Neuronal stem cell (in vitro differentiated cells): Measurements from ENCODE around the gene DBF4B.
A peak's percentile ranks its signal among the peaks of the same experiment; 100 is the strongest.

Source experiments
- DNase-seq: peaks from one replicate; pipeline ENCODE4 v3.0.0-alpha.2; 2013; ENCODE audit warnings: low spot score
- H2AFZ ChIP-seq: one replicate; pipeline ENCODE4 v1.6.1; 2013; ENCODE audit warnings: mild to moderate bottlenecking, low read length, inconsistent platforms
- H2AK5ac ChIP-seq: 2 replicates; pipeline ENCODE4 v1.6.1; 2013; ENCODE audit warnings: low read depth, mild to moderate bottlenecking, inconsistent platforms, low read length, moderate library complexity, mixed read lengths
- H2BK120ac ChIP-seq: 2 replicates; pipeline ENCODE4 v1.6.1; 2013; ENCODE audit warnings: low read depth, mild to moderate bottlenecking, inconsistent platforms, low read length, moderate library complexity, mixed read lengths
- H2BK12ac ChIP-seq: one replicate; pipeline ENCODE4 v1.6.1; 2013; ENCODE audit warnings: low read length, inconsistent platforms
- H2BK15ac ChIP-seq: 2 replicates; pipeline ENCODE4 v1.6.1; 2013; ENCODE audit warnings: mild to moderate bottlenecking, low read length, inconsistent platforms, mixed read lengths
- H2BK5ac ChIP-seq: one replicate; pipeline ENCODE4 v1.6.1; 2013; ENCODE audit warnings: inconsistent platforms, mild to moderate bottlenecking, low read length, moderate library complexity
- H3K14ac ChIP-seq: one replicate; pipeline ENCODE4 v1.6.1; 2013; ENCODE audit warnings: low read length, inconsistent platforms
- H3K18ac ChIP-seq: 2 replicates; pipeline ENCODE4 v1.6.1; 2013; ENCODE audit warnings: low read length, inconsistent platforms
- H3K23ac ChIP-seq: 2 replicates; pipeline ENCODE4 v1.6.1; 2013; ENCODE audit warnings: low read depth, mild to moderate bottlenecking, mixed read lengths, low read length, inconsistent platforms; ENCODE audit not compliant: poor library complexity
- H3K27ac ChIP-seq: replicated peaks from 3 replicates; pipeline ENCODE4 v1.5.1; 2013; ENCODE audit warnings: low read length, inconsistent platforms
- H3K27me3 ChIP-seq, 3 experiments: 2 replicates each; pipeline ENCODE4 v1.6.1; 2013; ENCODE audit warnings: low read length in 3 of 3, mild to moderate bottlenecking in 2 of 3, inconsistent platforms in 1 of 3, low read depth in 1 of 3, mixed read lengths in 1 of 3, moderate library complexity in 1 of 3; ENCODE audit not compliant: control insufficient read depth in 3 of 3, insufficient read depth in 3 of 3
- H3K36me3 ChIP-seq, 2 donors: replicated peaks in 1 of 2; 2 replicates each; pipeline ENCODE4 v1.6.1; 2013; ENCODE audit warnings: low read length in 2 of 2; ENCODE audit not compliant: control insufficient read depth in 2 of 2, insufficient read depth in 2 of 2
- H3K4ac ChIP-seq: 2 replicates; pipeline ENCODE4 v1.6.1; 2013; ENCODE audit warnings: inconsistent platforms, mild to moderate bottlenecking, low read length, moderate library complexity
- H3K4me1 ChIP-seq, 2 donors: 1 replicate in 1 of 2; 2 replicates in 1 of 2; pipeline ENCODE4 v1.6.1; 2013; ENCODE audit warnings: low read length in 2 of 2, low read depth in 1 of 2; ENCODE audit not compliant: control insufficient read depth in 2 of 2, insufficient read depth in 1 of 2
- H3K4me2 ChIP-seq: one replicate; pipeline ENCODE4 v1.6.1; 2013; ENCODE audit warnings: mild to moderate bottlenecking, low read length, inconsistent platforms; ENCODE audit not compliant: insufficient read depth, poor library complexity, severe bottlenecking
- H3K4me3 ChIP-seq, 2 donors: 2 replicates each; pipeline ENCODE4 v1.5.1; 2013; ENCODE audit warnings: low read length in 2 of 2, mild to moderate bottlenecking in 2 of 2, inconsistent platforms in 1 of 2, moderate library complexity in 1 of 2
- H3K79me1 ChIP-seq: one replicate; pipeline ENCODE4 v1.6.1; 2013; ENCODE audit warnings: low read depth, mild to moderate bottlenecking, inconsistent platforms, low read length, moderate library complexity
- H3K9ac ChIP-seq: one replicate; pipeline ENCODE4 v1.6.1; 2013; ENCODE audit warnings: mild to moderate bottlenecking, low read depth, low read length, inconsistent platforms; ENCODE audit not compliant: poor library complexity
- H3K9me3 ChIP-seq, 2 donors: replicated peaks in 1 of 2; 2 replicates each; pipeline versions ENCODE3 to v1.6.1; 2013; ENCODE audit warnings: low read length in 2 of 2, mild to moderate bottlenecking in 2 of 2, inconsistent platforms in 1 of 2, low read depth in 1 of 2, mixed read lengths in 1 of 2, moderate library complexity in 1 of 2; ENCODE audit not compliant: control insufficient read depth in 2 of 2, insufficient read depth in 1 of 2
- H4K8ac ChIP-seq: one replicate; pipeline ENCODE4 v1.6.1; 2013; ENCODE audit warnings: low read depth, mild to moderate bottlenecking, inconsistent platforms, low read length, moderate library complexity
- H4K91ac ChIP-seq: one replicate; pipeline ENCODE4 v1.6.1; 2013; ENCODE audit warnings: low read length, low read depth, mild to moderate bottlenecking, inconsistent platforms; ENCODE audit not compliant: poor library complexity
- WGBS, 2 donors: extraction: QIAGEN DNeasy Blood & Tissue Kit; methylation state at CpG; one replicate each; pipeline ENCODE4 v1.1.7; 2013; ENCODE audit warnings: missing lambda C conversion rate in 2 of 2, mixed read lengths in 1 of 2; ENCODE audit not compliant: insufficient read length in 2 of 2, insufficient replicate concordance in 1 of 2; ENCODE audit errors: extremely low coverage in 2 of 2; 5-methylcytosine and 5-hydroxymethylcytosine counted together

DBF4B gene

GRCh38 chr17:44767493-44767892 lies 59.0 kb downstream of the DBF4B start:
- Histone ChIP-seq H3K23ac (no peak overlapping the region), H3K36me3 (no peaks in the 10 kb centered on the region)

GRCh38 chr17:44768505-44769142 lies 60.2 kb downstream of the DBF4B start:
- no peak overlapping the region for H3K27ac ChIP-seq
- H3K27me3 ChIP-seq: peaks cover 0 to 16% (median 0%) of the 10 kb centered on the region in 3 experiments
- no peak overlapping the region for H3K23ac ChIP-seq
- H4K8ac ChIP-seq: no peak overlapping the region
- H3K36me3 ChIP-seq: no peaks in the 10 kb centered on the region
- no peak overlapping the region for H3K9ac ChIP-seq
- H3K18ac ChIP-seq: no peak overlapping the region
- H2BK120ac ChIP-seq: no peak overlapping the region
- H2BK15ac ChIP-seq: no peak overlapping the region
- no peak overlapping the region for H2AK5ac ChIP-seq
- no peak overlapping the region for H2BK5ac ChIP-seq
- no peak overlapping the region for H3K4ac ChIP-seq
- H3K14ac ChIP-seq: no peak overlapping the region
- no peaks in the 10 kb centered on the region for H3K9me3 ChIP-seq
- no CpG with 5 or more reads among the region's 11 CpGs for WGBS, 2 donors
- H3K4me1 ChIP-seq: peaks cover 2% of the 10 kb centered on the region in 2 donors
- H4K91ac ChIP-seq: no peak overlapping the region
- DNase-seq: no peak
- no peak overlapping the region for H2AFZ ChIP-seq
- H3K4me3 ChIP-seq: no peak overlapping the region
- H2BK12ac ChIP-seq: no peak overlapping the region
- H3K4me2 ChIP-seq: no peak overlapping the region
- peaks cover 1% of the 10 kb centered on the region for H3K79me1 ChIP-seq

More at GRCh38 chr17:44767493-44767892, 59.0 kb downstream of the DBF4B start:
- H3K4me1 ChIP-seq: peaks cover 2% of the 10 kb centered on the region in 2 donors
- no peak overlapping the region for H2BK120ac ChIP-seq
- no peak overlapping the region for H3K4me3 ChIP-seq
- peaks cover 3% of the 10 kb centered on the region for H3K79me1 ChIP-seq
- no peak overlapping the region for H3K27ac ChIP-seq
- no peak overlapping the region for H3K4me2 ChIP-seq
- H3K14ac ChIP-seq: no peak overlapping the region
- H3K9ac ChIP-seq: no peak overlapping the region
- H2BK15ac ChIP-seq: no peak overlapping the region
- no peak for DNase-seq
- no peaks in the 10 kb centered on the region for H3K9me3 ChIP-seq
- H2AFZ ChIP-seq: no peak overlapping the region
- no CpG with 5 or more reads among the region's 4 CpGs for whole genome bisulfite sequencing, 2 donors
- H4K8ac ChIP-seq: no peak overlapping the region
- no peak overlapping the region for H3K18ac ChIP-seq
- no peak overlapping the region for H3K4ac ChIP-seq
- peaks cover 0 to 12% (median 0%) of the 10 kb centered on the region in 3 experiments for H3K27me3 ChIP-seq
- H4K91ac ChIP-seq: no peak overlapping the region
- no peak overlapping the region for H2BK5ac ChIP-seq
- H2AK5ac ChIP-seq: peak overlapping the region; percentile 12
- H2BK12ac ChIP-seq: no peak overlapping the region

- H3K27ac ChIP-seq: no peak overlapping the region
- H3K79me1 ChIP-seq: peaks cover 3% of the 10 kb centered on the region
- no peak overlapping the region for H3K14ac ChIP-seq
- no CpG with 5 or more reads among the region's 6 CpGs for WGBS, 2 donors
- DNase-seq: no peak
- peak overlapping the region; percentile 13 for H2BK5ac ChIP-seq
- no peak overlapping the region for H3K23ac ChIP-seq
- H2BK12ac ChIP-seq: no peak overlapping the region
- H2BK120ac ChIP-seq: no peak overlapping the region
- no peak overlapping the region for H4K91ac ChIP-seq
- H4K8ac ChIP-seq: peak overlapping the region; percentile 43
- H3K9ac ChIP-seq: no peak overlapping the region
- no peaks in the 10 kb centered on the region for H3K9me3 ChIP-seq
- H3K18ac ChIP-seq: no peak overlapping the region
- no peak overlapping the region for H2AK5ac ChIP-seq
- H3K4ac ChIP-seq: no peak overlapping the region
- H3K4me3 ChIP-seq: no peak overlapping the region
- H3K27me3 ChIP-seq: peaks cover 0 to 16% (median 0%) of the 10 kb centered on the region in 3 experiments
- H3K4me1 ChIP-seq: peaks cover 2% of the 10 kb centered on the region in 2 donors
- no peak overlapping the region for H3K4me2 ChIP-seq
- no peak overlapping the region for H2AFZ ChIP-seq
- H3K36me3 ChIP-seq: no peaks in the 10 kb centered on the region
- H2BK15ac ChIP-seq: no peak overlapping the region
These were observed 60.8 kb downstream of the DBF4B start for GRCh38 chr17:44769230-44769629.

- H3K4me1 ChIP-seq: peaks cover 2% of the 10 kb centered on the region in 2 donors
- H2BK15ac ChIP-seq: no peak overlapping the region
- H3K9ac ChIP-seq: no peak overlapping the region
- no peak overlapping the region for H2BK120ac ChIP-seq
- H2BK12ac ChIP-seq: peak overlapping the region; percentile 41
- no peak overlapping the region for H3K4ac ChIP-seq
- peak overlapping the region; percentile 64 for H3K18ac ChIP-seq
- no peaks in the 10 kb centered on the region for H3K9me3 ChIP-seq
- H3K4me2 ChIP-seq: no peak overlapping the region
- peak overlapping the region; percentile 75 for H2AK5ac ChIP-seq
- H2AFZ ChIP-seq: no peak overlapping the region
- no peak for DNase-seq
- H3K4me3 ChIP-seq: no peak overlapping the region
- no CpG with 5 or more reads among the region's 15 CpGs for WGBS, 2 donors
- H3K36me3 ChIP-seq: no peaks in the 10 kb centered on the region
- H3K23ac ChIP-seq: peak overlapping the region; percentile 20
- peak overlapping the region; percentile 13 for H2BK5ac ChIP-seq
- H3K27me3 ChIP-seq: peaks cover 0 to 13% (median 0%) of the 10 kb centered on the region in 3 experiments
- peak overlapping the region; percentile 56 for H3K14ac ChIP-seq
- peaks cover 3% of the 10 kb centered on the region for H3K79me1 ChIP-seq
- H3K27ac ChIP-seq: no peak overlapping the region
- no peak overlapping the region for H4K8ac ChIP-seq
- H4K91ac ChIP-seq: no peak overlapping the region
These were observed 61.2 kb downstream of the DBF4B start for GRCh38 chr17:44769647-44770084.
